Calu3 (cell line): Measurements from ENCODE around the gene NUAK2. TPM values are rescaled to one million over a fixed set of nuclear protein-coding genes. Genes with fewer than 3 reads are reported as not detected.

ENCODE experiments used
- BruUV-seq: library from RNA; stranded (reverse); fragments of 400-500 nt; replicated peaks from 2 replicates; lab custom pipeline; 2021; lab: Mats Ljungman, UMichigan
- CTCF ChIA-PET: fragments of 300-600 bp; sonication (Branson Sonifier 250); formaldehyde crosslinking; loops from one replicate; lab custom pipeline; 2022; ENCODE audit warnings: antibody characterized with exemption; lab: Charles Lee
- DNase-seq: peaks from one replicate; pipeline ENCODE4 v3.0.0; 2022
- H3K27ac Mint-ChIP-seq: one replicate; pipeline ENCODE4 v1.8.0; 2022; ENCODE audit warnings: mixed read lengths; ENCODE audit not compliant: unreplicated experiment
- H3K27me3 Mint-ChIP-seq: one replicate; pipeline ENCODE4 v1.8.0; 2022; ENCODE audit warnings: mixed read lengths; ENCODE audit not compliant: unreplicated experiment
- H3K36me3 Mint-ChIP-seq: one replicate; pipeline ENCODE4 v1.8.0; 2022; ENCODE audit warnings: mild to moderate bottlenecking, moderate library complexity, mixed read lengths; ENCODE audit not compliant: insufficient read depth, unreplicated experiment
- H3K4me1 Mint-ChIP-seq: one replicate; pipeline ENCODE4 v1.8.0; 2022; ENCODE audit warnings: mild to moderate bottlenecking, low read depth, mixed read lengths; ENCODE audit not compliant: unreplicated experiment
- H3K4me3 Mint-ChIP-seq: one replicate; pipeline ENCODE4 v1.8.0; 2022; ENCODE audit warnings: mild to moderate bottlenecking, low read depth, moderate library complexity, mixed read lengths; ENCODE audit not compliant: unreplicated experiment
- H3K9me3 Mint-ChIP-seq: one replicate; pipeline ENCODE4 v1.8.0; 2022; ENCODE audit warnings: low read depth, mixed read lengths; ENCODE audit not compliant: unreplicated experiment
- intact Hi-C: fragments of 100-400 bp; cut with micrococcal nuclease; formaldehyde crosslinking; loops from one replicate; pipeline ENCODE4 v1.10.0; 2022; ENCODE audit not compliant: unreplicated experiment
- total RNA-seq: library from RNA; stranded (reverse); gene quantifications from 2 replicates; pipeline ENCODE4 v1.2.3, GENCODE V29; 2022
- TF ChIP-seq, protein P1 (sequence below): fragments of 200-600 bp; IDR thresholded peaks from one replicate; pipeline ENCODE4 v1.8.0; 2022; ENCODE audit warnings: antibody characterized with exemption; ENCODE audit not compliant: unreplicated experiment

The NUAK2 gene
- total RNA-seq, 1 experiment from 2014 or later, result 3.7 TPM

DNA sequence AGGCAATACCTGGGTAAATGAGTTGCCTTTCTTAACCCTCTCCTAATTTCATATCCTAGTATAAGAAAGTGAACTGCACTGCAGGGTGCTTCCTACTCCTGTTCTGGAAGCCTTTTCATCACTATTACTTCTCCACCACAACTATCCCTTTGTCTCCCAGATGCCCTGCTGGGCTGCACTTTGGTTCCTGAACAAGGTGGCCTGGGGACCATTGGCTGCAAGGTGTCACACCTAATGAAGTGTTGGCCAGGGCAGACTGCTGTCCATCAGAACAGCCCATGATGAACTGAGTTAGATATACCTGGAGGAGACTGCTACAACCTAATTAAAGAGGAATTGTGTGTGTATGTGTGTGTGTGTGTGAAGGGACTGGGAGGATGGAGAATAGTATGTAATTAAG, 37.0 kb upstream of the NUAK2 start:
- peaks cover 5% of the 10 kb centered on the region for H3K36me3 Mint-ChIP-seq
- H3K27ac Mint-ChIP-seq, result no peak overlapping the region
- peaks cover 64% of the 10 kb centered on the region for H3K27me3 Mint-ChIP-seq
- H3K4me3 Mint-ChIP-seq, result no peak overlapping the region
- no peak for DNase-seq
- intact Hi-C loops, result no loop called here
- H3K4me1 Mint-ChIP-seq, result peaks cover 17% of the 10 kb centered on the region
- BruUV-seq, result no TSS peak
- TF ChIP-seq, protein P1, sequence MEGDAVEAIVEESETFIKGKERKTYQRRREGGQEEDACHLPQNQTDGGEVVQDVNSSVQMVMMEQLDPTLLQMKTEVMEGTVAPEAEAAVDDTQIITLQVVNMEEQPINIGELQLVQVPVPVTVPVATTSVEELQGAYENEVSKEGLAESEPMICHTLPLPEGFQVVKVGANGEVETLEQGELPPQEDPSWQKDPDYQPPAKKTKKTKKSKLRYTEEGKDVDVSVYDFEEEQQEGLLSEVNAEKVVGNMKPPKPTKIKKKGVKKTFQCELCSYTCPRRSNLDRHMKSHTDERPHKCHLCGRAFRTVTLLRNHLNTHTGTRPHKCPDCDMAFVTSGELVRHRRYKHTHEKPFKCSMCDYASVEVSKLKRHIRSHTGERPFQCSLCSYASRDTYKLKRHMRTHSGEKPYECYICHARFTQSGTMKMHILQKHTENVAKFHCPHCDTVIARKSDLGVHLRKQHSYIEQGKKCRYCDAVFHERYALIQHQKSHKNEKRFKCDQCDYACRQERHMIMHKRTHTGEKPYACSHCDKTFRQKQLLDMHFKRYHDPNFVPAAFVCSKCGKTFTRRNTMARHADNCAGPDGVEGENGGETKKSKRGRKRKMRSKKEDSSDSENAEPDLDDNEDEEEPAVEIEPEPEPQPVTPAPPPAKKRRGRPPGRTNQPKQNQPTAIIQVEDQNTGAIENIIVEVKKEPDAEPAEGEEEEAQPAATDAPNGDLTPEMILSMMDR, result no peak
- H3K9me3 Mint-ChIP-seq, result no peaks in the 10 kb centered on the region
- CTCF ChIA-PET, result no interaction called here

DNA sequence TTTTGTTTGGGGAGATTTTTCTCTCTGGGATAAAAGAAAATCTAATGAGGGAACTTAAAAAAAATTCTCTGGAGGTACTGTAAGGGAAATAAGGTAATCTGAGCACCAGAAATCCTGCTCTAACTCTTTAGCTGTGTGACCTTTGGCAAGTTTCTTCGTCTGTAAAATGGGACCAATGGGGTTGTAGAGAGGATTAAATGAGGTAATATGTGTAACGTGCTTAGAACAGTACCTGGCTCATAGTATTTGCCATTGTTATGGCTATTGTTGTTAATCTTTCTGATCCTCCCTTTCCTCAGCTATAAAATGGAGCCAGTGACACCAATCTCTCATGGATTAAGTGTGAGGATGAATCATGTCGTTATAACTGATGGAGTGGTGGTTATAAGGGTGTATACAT, 36.0 kb upstream of the NUAK2 start:
- Mint-ChIP-seq H3K27ac (no peak overlapping the region), H3K4me3 (no peak overlapping the region), H3K27me3 (peaks cover 58% of the 10 kb centered on the region), H3K4me1 (peaks cover 18% of the 10 kb centered on the region), H3K9me3 (no peaks in the 10 kb centered on the region), H3K36me3 (peaks cover 5% of the 10 kb centered on the region)
- CTCF ChIA-PET, result no interaction called here
- TF ChIP-seq, protein P1, result no peak
- DNase-seq, result no peak
- BruUV-seq, result no TSS peak
- intact Hi-C loops, result no loop called here

DNA sequence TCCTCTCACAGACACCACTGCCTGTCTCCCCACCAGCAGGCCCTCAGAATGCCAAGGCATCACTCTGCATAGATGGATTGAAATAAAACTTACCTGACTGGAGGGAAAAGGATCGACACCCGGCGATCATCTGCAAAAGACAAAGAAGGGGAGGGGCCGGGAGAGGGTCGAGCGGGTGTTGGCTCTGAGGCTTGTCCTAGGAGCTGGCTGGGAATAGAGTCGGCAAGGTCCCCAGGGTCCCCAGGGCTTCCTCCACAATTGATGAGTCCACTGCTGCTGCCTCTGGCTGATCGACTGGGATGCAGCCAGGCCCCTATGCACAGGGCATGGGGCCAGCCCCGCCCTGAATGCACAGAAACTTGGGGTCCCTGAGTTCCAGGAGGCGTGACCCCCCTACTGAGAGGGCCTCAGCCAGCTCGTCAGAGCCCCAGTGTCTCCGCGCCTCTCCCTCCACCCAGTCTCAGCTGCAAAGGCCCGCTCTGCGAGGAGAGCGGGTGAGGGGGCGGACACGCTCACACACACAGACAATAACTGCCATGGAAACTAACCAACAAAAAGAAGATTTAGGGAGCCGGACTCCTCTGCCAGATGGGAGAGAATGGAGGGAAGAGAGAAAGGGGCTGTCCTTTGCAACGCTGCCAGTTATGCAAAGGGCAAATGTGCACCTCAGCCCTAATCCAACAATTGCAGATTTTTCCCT, 35.0 kb upstream of the NUAK2 start, which contains the start of gene KLHDC8A:
Gene KLHDC8A (minus strand): TSS at position 483 of the 700 bp plus-strand sequence. CDS start 13,318 bp downstream, outside the sequence.
- no peak within 1 kb of the TSS for H3K27ac Mint-ChIP-seq
- H3K4me1 Mint-ChIP-seq, result peaks cover 25% of the 10 kb centered on the region
- peaks cover 49% of the 10 kb centered on the region for H3K27me3 Mint-ChIP-seq
- H3K4me3 Mint-ChIP-seq, result no peak within 1 kb of the TSS
- BruUV-seq, result no TSS peak
- TF ChIP-seq, protein P1, result no peak
- H3K36me3 Mint-ChIP-seq, result peaks cover 5% of the 10 kb centered on the region
- intact Hi-C loops, result no loop called here
- CTCF ChIA-PET, result interaction anchor here (0.6 kb wide), 1 partner anchor 157 kb away, joined by 5 read pairs; no protein-coding TSS in a partner anchor
- DNase-seq, result no peak
- H3K9me3 Mint-ChIP-seq, result no peaks in the 10 kb centered on the region

DNA sequence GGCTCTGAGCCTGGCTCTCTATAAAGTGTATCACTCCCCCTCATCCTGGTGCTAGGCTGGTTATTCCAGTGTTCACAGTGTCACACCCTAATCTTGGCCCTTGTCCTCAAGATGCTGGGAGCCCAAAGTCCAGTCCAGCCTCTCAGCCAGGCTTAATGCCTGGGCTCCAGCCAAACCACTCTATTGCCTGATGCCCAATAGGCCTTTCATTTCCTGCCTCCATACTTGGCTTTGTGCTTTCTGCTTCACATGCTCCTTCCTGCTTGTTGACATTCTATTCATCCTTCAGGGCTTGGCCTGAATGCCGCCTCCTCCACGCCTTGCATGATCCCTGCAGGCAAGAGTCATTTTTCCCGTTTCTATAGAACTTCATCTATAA, 33.5 kb upstream of the NUAK2 start:
- H3K4me3 Mint-ChIP-seq, result no peak overlapping the region
- TF ChIP-seq, protein P1, result no peak
- intact Hi-C loops, result no loop called here
- H3K4me1 Mint-ChIP-seq, result peaks cover 25% of the 10 kb centered on the region
- no peak overlapping the region for H3K27ac Mint-ChIP-seq
- peak; percentile 63 for DNase-seq
- peaks cover 5% of the 10 kb centered on the region for H3K36me3 Mint-ChIP-seq
- H3K9me3 Mint-ChIP-seq, result no peaks in the 10 kb centered on the region
- H3K27me3 Mint-ChIP-seq, result peaks cover 33% of the 10 kb centered on the region
- BruUV-seq, result no TSS peak
- CTCF ChIA-PET, result interaction anchor here (1.1 to 2.6 kb wide), 12 partner anchors 11 to 167 kb away, joined by 3 to 43 read pairs (median 6); no protein-coding TSS in a partner anchor
